GM23338 (cell line): ENCODE measurements around the gene NLRC3. TPM values are rescaled to one million over a fixed set of nuclear protein-coding genes. Genes with fewer than 3 reads are reported as not detected.

Experiments used
- ATAC-seq: fragments of 200-7000 bp; cut with Tn5 transposase; 3 replicates; pipeline ENCODE4 v1.9.1; 2020
- DNase-seq: peaks from one replicate; pipeline ENCODE4 v3.0.0-alpha.2; 2015; ENCODE audit warnings: low spot score
- H2AFZ ChIP-seq: fragments of 200-600 bp; sonication (generic); 2 replicates; pipeline ENCODE4 v1.8.0; 2016; ENCODE audit warnings: antibody characterized with exemption, mild to moderate bottlenecking, moderate library complexity
- H3F3A ChIP-seq: fragments of 200-600 bp; sonication (generic); replicated peaks from 2 replicates; pipeline ENCODE4 v1.8.0; 2017; ENCODE audit warnings: antibody characterized with exemption, mixed run types, low read depth
- H3K27ac ChIP-seq: fragments of 200-600 bp; sonication (generic); 2 replicates; pipeline ENCODE4 v1.6.1; 2016; ENCODE audit warnings: low read depth
- H3K27me3 ChIP-seq: fragments of 200-600 bp; sonication (generic); 2 replicates; pipeline ENCODE4 v1.8.0; 2016; ENCODE audit warnings: mild to moderate bottlenecking, mixed run types, moderate library complexity; ENCODE audit not compliant: insufficient read depth
- H3K36me3 ChIP-seq: fragments of 200-600 bp; sonication (generic); 2 replicates; pipeline ENCODE4 v1.8.0; 2016; ENCODE audit warnings: mild to moderate bottlenecking; ENCODE audit not compliant: insufficient read depth
- H3K4me1 ChIP-seq: fragments of 200-600 bp; sonication (generic); 2 replicates; pipeline ENCODE4 v1.8.0; 2016; ENCODE audit warnings: mild to moderate bottlenecking, moderate library complexity; ENCODE audit not compliant: insufficient read depth
- H3K4me2 ChIP-seq: fragments of 200-600 bp; sonication (generic); 2 replicates; pipeline ENCODE4 v1.7.1; 2017; ENCODE audit warnings: mixed run types
- H3K4me3 ChIP-seq: fragments of 200-600 bp; sonication (generic); 2 replicates; pipeline ENCODE4 v1.6.1; 2016; ENCODE audit warnings: mixed run types
- H3K79me2 ChIP-seq: fragments of 200-600 bp; sonication (generic); replicated peaks from 2 replicates; pipeline ENCODE4 v1.8.0; 2017; ENCODE audit warnings: mild to moderate bottlenecking; ENCODE audit not compliant: insufficient read depth
- H3K9me2 ChIP-seq: fragments of 200-600 bp; sonication (generic); 2 replicates; pipeline ENCODE4 v1.8.0; 2017; ENCODE audit not compliant: insufficient read depth
- H4K20me1 ChIP-seq: fragments of 200-600 bp; sonication (generic); replicated peaks from 2 replicates; pipeline ENCODE4 v1.8.0; 2017; ENCODE audit warnings: mild to moderate bottlenecking; ENCODE audit not compliant: insufficient read depth
- H3K27ac Mint-ChIP-seq: 2 replicates; pipeline ENCODE4 v1.8.0; 2020; ENCODE audit warnings: inconsistent platforms, mild to moderate bottlenecking, moderate library complexity, mixed read lengths
- H3K27me3 Mint-ChIP-seq: 3 replicates; pipeline ENCODE4 v1.8.0; 2022; ENCODE audit warnings: low read depth, mild to moderate bottlenecking, moderate library complexity, mixed read lengths, inconsistent platforms; ENCODE audit not compliant: insufficient read depth, poor library complexity
- H3K36me3 Mint-ChIP-seq: 3 replicates; pipeline ENCODE4 v1.8.0; 2021; ENCODE audit warnings: low read depth, mild to moderate bottlenecking, inconsistent platforms, moderate library complexity, mixed read lengths
- H3K4me1 Mint-ChIP-seq: 3 replicates; pipeline ENCODE4 v1.8.0; 2020; ENCODE audit warnings: mild to moderate bottlenecking, inconsistent platforms, mixed read lengths
- H3K4me3 Mint-ChIP-seq: 3 replicates; pipeline ENCODE4 v1.8.0; 2021; ENCODE audit warnings: moderate library complexity, mild to moderate bottlenecking, inconsistent platforms, mixed read lengths
- H3K9me3 Mint-ChIP-seq: 3 replicates; pipeline ENCODE4 v1.8.0; 2020; ENCODE audit warnings: moderate library complexity, mild to moderate bottlenecking, inconsistent platforms, mixed read lengths
- CREB1 ChIP-seq: fragments of 250-450 bp; sonication (Bioruptor Pico); IDR thresholded peaks from 2 replicates; pipeline ENCODE4 v1.5.0; 2020; ENCODE audit warnings: low read depth, mild to moderate bottlenecking, moderate library complexity
- EZH2phosphoT487 ChIP-seq: fragments of 200-600 bp; sonication (generic); IDR thresholded peaks from one replicate; pipeline ENCODE4 v1.8.1; 2018; ENCODE audit warnings: antibody characterized with exemption; ENCODE audit not compliant: unreplicated experiment
- JUNB ChIP-seq: IDR thresholded peaks from one replicate; pipeline ENCODE4 v1.6.1; 2016; ENCODE audit warnings: antibody characterized with exemption; ENCODE audit not compliant: unreplicated experiment
- NANOG ChIP-seq: IDR thresholded peaks from 2 replicates; pipeline ENCODE4 v1.6.1; 2016; ENCODE audit warnings: antibody characterized with exemption, borderline replicate concordance
- STAT1 ChIP-seq: IDR thresholded peaks from one replicate; pipeline ENCODE4 v1.6.1; 2016; ENCODE audit warnings: antibody characterized with exemption; ENCODE audit not compliant: unreplicated experiment
- ZNF114 ChIP-seq: fragments of 250-450 bp; sonication (Bioruptor Pico); IDR thresholded peaks from 2 replicates; pipeline ENCODE4 v1.5.0; 2020; ENCODE audit warnings: mild to moderate bottlenecking, moderate library complexity
- ZNF331 ChIP-seq: fragments of 250-450 bp; sonication (Bioruptor Pico); IDR thresholded peaks from 2 replicates; pipeline ENCODE4 v1.5.0; 2020; ENCODE audit warnings: low read depth, mild to moderate bottlenecking, moderate library complexity
- polyA plus RNA-seq: library from polyadenylated mRNA; unstranded; fragments of >200 nt; fragmentation: Nextera tagmentation; extraction: Ambion mirVana; gene quantifications from 2 replicates; pipeline ENCODE4 v1.2.1, GENCODE V29; 2016
- total RNA-seq: library from RNA; depleted of rRNA; stranded (reverse); fragments of >200 nt; shearing (Covaris generic); gene quantifications from 2 replicates; pipeline ENCODE4 v1.2.3, GENCODE V29; 2014
- TF ChIP-seq, protein P1 (sequence below): fragments of 250-450 bp; sonication (Bioruptor Pico); IDR thresholded peaks from 2 replicates; pipeline ENCODE4 v1.5.0; 2020; ENCODE audit warnings: mild to moderate bottlenecking, moderate library complexity
- TF ChIP-seq, protein P2 (sequence below): IDR thresholded peaks from 2 replicates; pipeline ENCODE4 v1.6.1; 2016; ENCODE audit warnings: antibody characterized with exemption
- TF ChIP-seq, protein P3 (sequence below): IDR thresholded peaks from one replicate; pipeline ENCODE4 v1.6.1; 2018; ENCODE audit warnings: antibody characterized with exemption; ENCODE audit not compliant: unreplicated experiment

The NLRC3 gene
- total and polyA plus RNA-seq, 2 experiments from 2014 or later = 0.11 to 0.49 TPM

DNA sequence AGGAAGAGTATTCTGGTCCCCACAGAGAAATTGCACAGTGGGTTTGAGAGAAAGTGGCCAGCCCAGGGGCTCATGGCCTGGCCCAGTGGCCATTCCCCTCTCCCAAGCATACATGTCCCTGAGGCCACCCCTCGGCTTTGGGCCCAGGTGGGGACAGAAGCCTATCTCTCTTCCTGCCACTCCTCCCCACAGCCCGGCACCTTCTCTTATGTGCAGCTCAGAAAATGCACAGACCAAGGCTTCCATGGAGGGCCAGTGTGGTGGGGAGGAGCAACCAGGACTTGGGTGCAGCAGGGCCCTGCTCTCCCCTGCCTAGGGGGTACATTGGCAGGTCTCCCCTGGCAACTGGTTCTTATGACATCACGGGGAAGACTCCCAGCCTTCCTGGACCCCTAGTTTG, 82.0 kb downstream of the NLRC3 start, which contains the start of gene C16orf90:
Gene C16orf90 (minus strand): TSS at position 314 of the 400 bp plus-strand sequence. CDS start 68 bp downstream, at position 246.
- TF ChIP-seq, protein P1, sequence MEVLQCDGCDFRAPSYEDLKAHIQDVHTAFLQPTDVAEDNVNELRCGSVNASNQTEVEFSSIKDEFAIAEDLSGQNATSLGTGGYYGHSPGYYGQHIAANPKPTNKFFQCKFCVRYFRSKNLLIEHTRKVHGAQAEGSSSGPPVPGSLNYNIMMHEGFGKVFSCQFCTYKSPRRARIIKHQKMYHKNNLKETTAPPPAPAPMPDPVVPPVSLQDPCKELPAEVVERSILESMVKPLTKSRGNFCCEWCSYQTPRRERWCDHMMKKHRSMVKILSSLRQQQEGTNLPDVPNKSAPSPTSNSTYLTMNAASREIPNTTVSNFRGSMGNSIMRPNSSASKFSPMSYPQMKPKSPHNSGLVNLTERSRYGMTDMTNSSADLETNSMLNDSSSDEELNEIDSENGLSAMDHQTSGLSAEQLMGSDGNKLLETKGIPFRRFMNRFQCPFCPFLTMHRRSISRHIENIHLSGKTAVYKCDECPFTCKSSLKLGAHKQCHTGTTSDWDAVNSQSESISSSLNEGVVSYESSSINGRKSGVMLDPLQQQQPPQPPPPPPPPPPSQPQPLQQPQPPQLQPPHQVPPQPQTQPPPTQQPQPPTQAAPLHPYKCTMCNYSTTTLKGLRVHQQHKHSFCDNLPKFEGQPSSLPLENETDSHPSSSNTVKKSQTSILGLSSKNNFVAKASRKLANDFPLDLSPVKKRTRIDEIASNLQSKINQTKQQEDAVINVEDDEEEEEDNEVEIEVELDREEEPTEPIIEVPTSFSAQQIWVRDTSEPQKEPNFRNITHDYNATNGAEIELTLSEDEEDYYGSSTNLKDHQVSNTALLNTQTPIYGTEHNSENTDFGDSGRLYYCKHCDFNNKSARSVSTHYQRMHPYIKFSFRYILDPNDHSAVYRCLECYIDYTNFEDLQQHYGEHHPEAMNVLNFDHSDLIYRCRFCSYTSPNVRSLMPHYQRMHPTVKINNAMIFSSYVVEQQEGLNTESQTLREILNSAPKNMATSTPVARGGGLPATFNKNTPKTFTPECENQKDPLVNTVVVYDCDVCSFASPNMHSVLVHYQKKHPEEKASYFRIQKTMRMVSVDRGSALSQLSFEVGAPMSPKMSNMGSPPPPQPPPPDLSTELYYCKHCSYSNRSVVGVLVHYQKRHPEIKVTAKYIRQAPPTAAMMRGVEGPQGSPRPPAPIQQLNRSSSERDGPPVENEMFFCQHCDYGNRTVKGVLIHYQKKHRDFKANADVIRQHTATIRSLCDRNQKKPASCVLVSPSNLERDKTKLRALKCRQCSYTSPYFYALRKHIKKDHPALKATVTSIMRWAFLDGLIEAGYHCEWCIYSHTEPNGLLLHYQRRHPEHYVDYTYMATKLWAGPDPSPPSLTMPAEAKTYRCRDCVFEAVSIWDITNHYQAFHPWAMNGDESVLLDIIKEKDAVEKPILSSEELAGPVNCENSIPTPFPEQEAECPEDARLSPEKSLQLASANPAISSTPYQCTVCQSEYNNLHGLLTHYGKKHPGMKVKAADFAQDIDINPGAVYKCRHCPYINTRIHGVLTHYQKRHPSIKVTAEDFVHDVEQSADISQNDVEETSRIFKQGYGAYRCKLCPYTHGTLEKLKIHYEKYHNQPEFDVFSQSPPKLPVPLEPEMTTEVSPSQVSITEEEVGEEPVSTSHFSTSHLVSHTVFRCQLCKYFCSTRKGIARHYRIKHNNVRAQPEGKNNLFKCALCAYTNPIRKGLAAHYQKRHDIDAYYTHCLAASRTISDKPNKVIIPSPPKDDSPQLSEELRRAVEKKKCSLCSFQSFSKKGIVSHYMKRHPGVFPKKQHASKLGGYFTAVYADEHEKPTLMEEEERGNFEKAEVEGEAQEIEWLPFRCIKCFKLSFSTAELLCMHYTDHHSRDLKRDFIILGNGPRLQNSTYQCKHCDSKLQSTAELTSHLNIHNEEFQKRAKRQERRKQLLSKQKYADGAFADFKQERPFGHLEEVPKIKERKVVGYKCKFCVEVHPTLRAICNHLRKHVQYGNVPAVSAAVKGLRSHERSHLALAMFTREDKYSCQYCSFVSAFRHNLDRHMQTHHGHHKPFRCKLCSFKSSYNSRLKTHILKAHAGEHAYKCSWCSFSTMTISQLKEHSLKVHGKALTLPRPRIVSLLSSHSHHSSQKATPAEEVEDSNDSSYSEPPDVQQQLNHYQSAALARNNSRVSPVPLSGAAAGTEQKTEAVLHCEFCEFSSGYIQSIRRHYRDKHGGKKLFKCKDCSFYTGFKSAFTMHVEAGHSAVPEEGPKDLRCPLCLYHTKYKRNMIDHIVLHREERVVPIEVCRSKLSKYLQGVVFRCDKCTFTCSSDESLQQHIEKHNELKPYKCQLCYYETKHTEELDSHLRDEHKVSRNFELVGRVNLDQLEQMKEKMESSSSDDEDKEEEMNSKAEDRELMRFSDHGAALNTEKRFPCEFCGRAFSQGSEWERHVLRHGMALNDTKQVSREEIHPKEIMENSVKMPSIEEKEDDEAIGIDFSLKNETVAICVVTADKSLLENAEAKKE (CRISPR knock-in tag) = no peak
- TF ChIP-seq, protein P2, sequence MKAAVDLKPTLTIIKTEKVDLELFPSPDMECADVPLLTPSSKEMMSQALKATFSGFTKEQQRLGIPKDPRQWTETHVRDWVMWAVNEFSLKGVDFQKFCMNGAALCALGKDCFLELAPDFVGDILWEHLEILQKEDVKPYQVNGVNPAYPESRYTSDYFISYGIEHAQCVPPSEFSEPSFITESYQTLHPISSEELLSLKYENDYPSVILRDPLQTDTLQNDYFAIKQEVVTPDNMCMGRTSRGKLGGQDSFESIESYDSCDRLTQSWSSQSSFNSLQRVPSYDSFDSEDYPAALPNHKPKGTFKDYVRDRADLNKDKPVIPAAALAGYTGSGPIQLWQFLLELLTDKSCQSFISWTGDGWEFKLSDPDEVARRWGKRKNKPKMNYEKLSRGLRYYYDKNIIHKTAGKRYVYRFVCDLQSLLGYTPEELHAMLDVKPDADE = no peak
- TF ChIP-seq, protein P3, sequence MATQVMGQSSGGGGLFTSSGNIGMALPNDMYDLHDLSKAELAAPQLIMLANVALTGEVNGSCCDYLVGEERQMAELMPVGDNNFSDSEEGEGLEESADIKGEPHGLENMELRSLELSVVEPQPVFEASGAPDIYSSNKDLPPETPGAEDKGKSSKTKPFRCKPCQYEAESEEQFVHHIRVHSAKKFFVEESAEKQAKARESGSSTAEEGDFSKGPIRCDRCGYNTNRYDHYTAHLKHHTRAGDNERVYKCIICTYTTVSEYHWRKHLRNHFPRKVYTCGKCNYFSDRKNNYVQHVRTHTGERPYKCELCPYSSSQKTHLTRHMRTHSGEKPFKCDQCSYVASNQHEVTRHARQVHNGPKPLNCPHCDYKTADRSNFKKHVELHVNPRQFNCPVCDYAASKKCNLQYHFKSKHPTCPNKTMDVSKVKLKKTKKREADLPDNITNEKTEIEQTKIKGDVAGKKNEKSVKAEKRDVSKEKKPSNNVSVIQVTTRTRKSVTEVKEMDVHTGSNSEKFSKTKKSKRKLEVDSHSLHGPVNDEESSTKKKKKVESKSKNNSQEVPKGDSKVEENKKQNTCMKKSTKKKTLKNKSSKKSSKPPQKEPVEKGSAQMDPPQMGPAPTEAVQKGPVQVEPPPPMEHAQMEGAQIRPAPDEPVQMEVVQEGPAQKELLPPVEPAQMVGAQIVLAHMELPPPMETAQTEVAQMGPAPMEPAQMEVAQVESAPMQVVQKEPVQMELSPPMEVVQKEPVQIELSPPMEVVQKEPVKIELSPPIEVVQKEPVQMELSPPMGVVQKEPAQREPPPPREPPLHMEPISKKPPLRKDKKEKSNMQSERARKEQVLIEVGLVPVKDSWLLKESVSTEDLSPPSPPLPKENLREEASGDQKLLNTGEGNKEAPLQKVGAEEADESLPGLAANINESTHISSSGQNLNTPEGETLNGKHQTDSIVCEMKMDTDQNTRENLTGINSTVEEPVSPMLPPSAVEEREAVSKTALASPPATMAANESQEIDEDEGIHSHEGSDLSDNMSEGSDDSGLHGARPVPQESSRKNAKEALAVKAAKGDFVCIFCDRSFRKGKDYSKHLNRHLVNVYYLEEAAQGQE = no peak
- TF ChIP-seq JUNB (no peak), ZNF331 (CRISPR knock-in tag) (no peak), CREB1 (CRISPR knock-in tag) (no peak), STAT1 (no peak), EZH2phosphoT487 (no peak), NANOG (no peak), ZNF114 (no peak)
- no peak for DNase-seq
- Histone ChIP-seq H3K4me1 (no peaks in the 10 kb centered on the region), H3K9me2 (no peaks in the 10 kb centered on the region), H3K4me3 (no peak within 1 kb of the TSS), H3K27ac (no peak within 1 kb of the TSS), H3K27me3 (no peaks in the 10 kb centered on the region), H3K79me2 (no peaks in the 10 kb centered on the region), H3K4me2 (no peak within 1 kb of the TSS), H2AFZ (peak within 1 kb of the TSS; percentile 28; the same call in 1 of the 2 replicates), H3K36me3 (no peaks in the 10 kb centered on the region), H3F3A (0 out of 2 replicates have a peak, but pooled peaks cover 3% of the 10 kb centered on the region), H4K20me1 (no peaks in the 10 kb centered on the region)
- Mint-ChIP-seq H3K27me3 (peaks cover 8% of the 10 kb centered on the region), H3K4me3 (no peak within 1 kb of the TSS), H3K36me3 (no peaks in the 10 kb centered on the region), H3K4me1 (no peaks in the 10 kb centered on the region), H3K27ac (no peak within 1 kb of the TSS), H3K9me3 (no peaks in the 10 kb centered on the region)
- ATAC-seq = no peak
